NOMO-1 treated with DMSO at 0.1 percent for 48 hours (cell line): ENCODE measurements around the gene PHKA1.
"Not testable (repeated sequence)": the region's sequence is repeated elsewhere in the genome, so short reads cannot be mapped to it uniquely, and the experiment has no call there.

Experiments
- DNase-seq: peaks from one replicate; lab custom pipeline; 2025; ENCODE audit not compliant: unreplicated experiment; lab: John Stamatoyannopoulos, UW

PHKA1 gene

DNA sequence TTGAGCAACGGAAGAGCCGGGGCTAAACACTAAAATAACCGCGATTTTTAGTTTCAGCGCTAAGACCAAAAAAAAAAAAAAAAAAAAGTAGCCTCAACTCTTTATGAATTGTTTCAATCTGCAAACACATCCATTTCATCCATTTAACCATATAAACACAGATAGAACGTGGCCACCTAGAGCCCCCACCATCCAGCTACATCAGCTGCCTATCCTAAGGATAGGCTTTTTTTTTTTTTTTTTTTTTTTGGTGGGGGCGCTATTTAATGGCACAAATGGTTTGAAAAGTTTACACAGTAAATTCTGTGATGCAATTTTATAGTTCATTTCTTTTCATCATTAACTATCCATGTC lies 141.0 kb downstream of the PHKA1 start:
- no peak for DNase-seq

- DNase-seq = peak; percentile 60
Observed at GRCh38 chrX:72572248-72573157, 141.6 kb downstream of the PHKA1 start, which contains the start of gene HDAC8. TSS of gene HDAC8 (minus strand) at chrX:72572843. CDS start at chrX:72572761, 82 bp downstream.

GRCh38 chrX:72569786-72570185 lies 144.3 kb downstream of the PHKA1 start:
- no peak for DNase-seq

DNA sequence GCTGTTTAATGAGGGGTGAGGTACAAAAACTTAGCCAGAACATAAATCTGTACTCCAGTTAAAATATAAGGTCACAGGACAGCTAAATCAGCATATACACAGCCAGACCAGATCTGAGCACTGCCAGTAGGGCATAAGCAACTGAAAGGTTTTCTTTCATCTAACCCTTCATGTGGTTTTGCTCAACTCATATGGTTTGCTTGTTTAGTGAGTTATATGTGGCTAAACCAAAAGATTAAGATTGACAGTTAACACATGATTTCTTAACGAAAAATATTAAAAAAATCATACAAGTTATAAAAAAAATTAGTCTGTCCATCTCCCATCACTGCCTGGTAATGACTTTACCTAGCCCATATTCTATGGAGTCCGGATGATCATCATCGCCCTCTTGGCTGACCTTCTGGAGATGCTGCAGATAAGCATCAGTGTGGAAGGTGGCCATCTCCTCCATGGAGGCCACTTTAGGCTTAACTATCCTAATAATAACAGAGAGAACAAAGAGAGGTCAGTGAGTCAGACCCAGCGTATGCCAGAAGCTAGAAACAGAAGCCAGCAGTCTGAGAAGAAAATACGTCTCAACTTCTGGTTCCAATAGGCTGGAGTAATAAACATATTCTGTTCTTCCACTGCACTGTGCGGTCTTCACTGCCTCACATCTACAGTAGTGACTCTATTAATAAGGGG lies 145.6 kb downstream of the PHKA1 start:
- DNase-seq = no peak

- no peak for DNase-seq
Observed at GRCh38 chrX:72566448-72566847, 147.7 kb downstream of the PHKA1 start.

GRCh38 chrX:72559655-72560054 lies 154.5 kb downstream of the PHKA1 start:
- DNase-seq = not testable (repeated sequence)

DNA sequence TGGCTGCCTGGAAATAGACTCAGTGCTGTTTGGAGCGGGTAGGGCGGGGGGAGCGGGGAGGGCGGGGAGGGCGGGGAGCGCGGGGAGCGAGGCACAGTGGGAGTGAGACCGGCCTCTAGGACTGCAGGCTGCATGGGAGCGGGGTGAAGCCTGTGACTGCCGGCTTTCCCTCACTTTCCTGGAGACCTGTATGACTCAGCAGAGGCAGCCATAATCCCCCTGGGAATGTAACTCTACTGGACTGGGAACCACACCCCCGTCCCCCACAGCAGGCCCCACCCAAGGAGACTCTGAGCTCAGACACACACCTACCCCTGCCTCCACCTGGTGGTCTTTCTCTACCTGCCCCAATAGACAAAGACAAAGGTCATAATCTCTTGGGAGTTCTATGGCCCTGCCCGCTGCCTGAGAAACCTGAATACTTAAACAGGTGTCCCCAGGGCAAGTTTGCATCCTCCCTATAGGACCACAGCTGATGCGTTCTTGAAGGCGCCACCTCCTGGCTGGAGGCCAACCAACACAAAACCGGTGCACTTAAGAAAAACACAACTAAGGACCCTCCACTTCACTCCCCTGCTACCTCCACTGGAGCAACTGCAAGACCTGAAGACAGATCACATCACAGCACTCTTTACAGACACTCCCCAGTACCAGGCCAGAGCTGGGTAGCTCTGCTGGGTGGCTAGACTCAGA lies 159.5 kb downstream of the PHKA1 start:
- no peak for DNase-seq

- not testable (repeated sequence) for DNase-seq
Observed at GRCh38 chrX:72552443-72552842, 161.7 kb downstream of the PHKA1 start.

GRCh38 chrX:72545990-72546389 lies 168.1 kb downstream of the PHKA1 start:
- DNase-seq = no peak

DNA sequence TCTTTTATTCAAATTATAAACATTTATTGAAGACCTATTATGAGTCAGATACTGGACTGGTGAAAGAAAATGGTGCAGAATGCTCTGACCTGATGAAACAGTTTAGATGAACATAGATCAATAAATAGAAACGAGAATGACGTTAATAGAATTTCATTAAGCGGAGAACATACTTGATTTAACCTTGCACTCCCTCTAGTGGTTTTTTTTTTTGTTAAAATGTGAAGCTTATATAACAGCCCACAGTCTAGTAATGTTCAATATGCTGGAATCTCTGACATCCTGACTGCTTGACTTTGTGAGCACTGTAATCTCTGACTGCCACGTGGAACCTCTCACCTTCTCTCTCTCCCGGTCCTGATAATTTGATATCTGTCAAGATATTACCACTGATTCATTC lies 173.8 kb downstream of the PHKA1 start:
- DNase-seq = peak; percentile 6

DNA sequence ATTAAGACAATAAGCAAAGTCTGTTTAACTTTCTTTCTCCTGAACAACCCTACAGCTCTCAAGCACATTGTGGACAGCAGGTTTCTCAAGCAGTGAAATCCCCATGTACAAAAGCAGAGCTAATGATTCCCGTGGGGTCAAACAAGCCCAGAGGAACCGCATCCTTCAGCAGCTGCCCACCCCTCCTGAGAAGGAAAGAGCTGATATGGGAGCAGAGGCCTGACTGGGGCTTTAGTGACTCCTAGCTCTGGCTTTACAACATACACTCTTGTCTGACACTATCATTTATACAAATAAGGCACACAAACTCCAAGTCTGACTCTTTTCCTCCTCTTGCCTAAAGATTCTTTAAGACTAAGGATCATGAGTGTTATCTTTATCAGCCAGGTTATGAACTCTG lies 174.3 kb downstream of the PHKA1 start:
- DNase-seq = no peak

- DNase-seq = no peak
Observed at GRCh38 chrX:72536542-72536941, 177.6 kb downstream of the PHKA1 start.

DNA sequence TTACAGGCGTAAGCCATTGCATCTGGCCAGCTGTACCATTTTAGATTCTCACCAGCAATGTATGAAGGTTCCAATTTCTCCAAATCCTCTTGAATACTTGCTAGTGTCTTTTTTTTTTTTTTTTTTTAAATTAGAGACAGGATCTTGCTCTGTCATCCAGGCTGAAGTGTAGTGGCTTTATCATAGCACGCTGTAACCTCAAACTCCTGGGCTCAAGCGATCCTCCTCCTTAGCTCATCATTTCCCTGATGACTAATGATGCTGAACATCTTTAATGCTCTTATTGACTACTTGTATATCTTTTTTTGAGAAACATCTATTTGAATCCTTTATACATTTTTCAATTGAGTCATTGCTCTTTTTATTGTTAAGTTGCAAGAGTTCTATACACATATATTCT lies 181.7 kb downstream of the PHKA1 start:
- no peak for DNase-seq
